Neuron (in vitro differentiated cells): ENCODE data around the gene ATP5IF1.

Experiments
- H2AFZ ChIP-seq: one replicate; pipeline ENCODE4 v1.6.1; 2013; ENCODE audit warnings: low read depth, mild to moderate bottlenecking, inconsistent platforms, low read length, moderate library complexity
- H3K27me3 ChIP-seq: one replicate; pipeline ENCODE4 v1.6.1; 2013; ENCODE audit warnings: low read length; ENCODE audit not compliant: insufficient read depth
- H3K36me3 ChIP-seq: one replicate; pipeline ENCODE4 v1.6.1; 2013; ENCODE audit warnings: low read length; ENCODE audit not compliant: insufficient read depth
- H3K4me1 ChIP-seq: one replicate; pipeline ENCODE4 v1.6.1; 2013; ENCODE audit warnings: low read length; ENCODE audit not compliant: insufficient read depth
- H3K4me3 ChIP-seq: 2 replicates; pipeline ENCODE4 v1.5.1; 2013; ENCODE audit warnings: mild to moderate bottlenecking, low read length, moderate library complexity
- H3K9me3 ChIP-seq: one replicate; pipeline ENCODE4 v1.6.1; 2013; ENCODE audit warnings: low read length

The ATP5IF1 gene

GRCh38 chr1:28282426-28283407 lies 46.8 kb downstream of the ATP5IF1 start:
- no peak overlapping the region for H3K4me3 ChIP-seq
- H3K27me3 ChIP-seq: no peaks in the 10 kb centered on the region
- peaks cover 50% of the 10 kb centered on the region for H3K36me3 ChIP-seq
- H3K9me3 ChIP-seq: no peaks in the 10 kb centered on the region
- no peak overlapping the region for H2AFZ ChIP-seq
- H3K4me1 ChIP-seq: no peaks in the 10 kb centered on the region

GRCh38 chr1:28286111-28286510 lies 50.2 kb downstream of the ATP5IF1 start:
- no peaks in the 10 kb centered on the region for H3K27me3 ChIP-seq
- no peak overlapping the region for H2AFZ ChIP-seq
- H3K4me3 ChIP-seq: no peak overlapping the region
- H3K4me1 ChIP-seq: no peaks in the 10 kb centered on the region
- peaks cover 21% of the 10 kb centered on the region for H3K36me3 ChIP-seq
- no peaks in the 10 kb centered on the region for H3K9me3 ChIP-seq
